Measurements from ENCODE around the gene ZNF280D. TPM values are rescaled to one million over a fixed set of nuclear protein-coding genes. Genes with fewer than 3 reads are reported as not detected.

Gene ZNF280D
- total RNA-seq, 2 donors from 2014 or later: 28.3 to 38.7 TPM

Small RNA genes lying within 50 kb of the gene (small RNA-seq; reads per million reads assigned to genes)
- gene RF00019: not detected

Other genes starting within 250 kb of the ZNF280D start
- 10 to 100 TPM; 27.2 to 49.4 TPM for gene TCF12, start 185.1 kb upstream of the ZNF280D start, total RNA-seq